Right renal cortex interstitium (tissue), 3 donors: ENCODE measurements around the gene APBA2. TPM values are rescaled to one million over a fixed set of nuclear protein-coding genes. Genes with fewer than 3 reads are reported as not detected.

Experiments
- DNase-seq, 3 donors: peaks; one replicate each; pipeline ENCODE4 v3.0.0-alpha.2; 2013; ENCODE audit warnings: low read depth in 3 of 3, low spot score in 2 of 3
- polyA plus RNA-seq, 3 donors: library from polyadenylated mRNA; unstranded; fragments of 120-200 nt; gene quantifications; one replicate each; pipeline ENCODE4 v1.2.1, GENCODE V29; 2013; ENCODE audit not compliant: insufficient read length in 3 of 3

APBA2 gene
- polyA plus RNA-seq, 3 donors = 10.8 to 12.0 (median 11.8) TPM

DNA sequence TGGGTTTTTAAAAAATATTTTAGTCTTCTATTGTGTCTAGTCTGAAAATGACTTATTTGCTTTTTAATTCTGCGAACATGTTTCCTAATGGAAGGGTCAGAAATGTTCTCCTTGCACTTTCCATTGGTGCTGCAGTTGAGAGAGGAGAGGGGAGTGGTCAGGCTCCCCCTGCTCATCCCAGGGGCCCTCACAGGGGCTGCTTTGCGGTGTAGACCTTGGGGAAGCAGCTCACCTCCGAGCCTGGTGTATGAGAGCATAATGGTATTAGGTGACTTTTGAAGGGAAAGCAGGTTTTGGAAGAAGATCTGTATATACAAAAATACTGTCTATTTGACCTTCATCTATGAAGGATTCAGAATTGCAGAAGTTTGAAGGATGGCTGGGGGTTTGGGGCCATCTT lies 28.3 kb downstream of the APBA2 start:
- no peak for DNase-seq

DNA sequence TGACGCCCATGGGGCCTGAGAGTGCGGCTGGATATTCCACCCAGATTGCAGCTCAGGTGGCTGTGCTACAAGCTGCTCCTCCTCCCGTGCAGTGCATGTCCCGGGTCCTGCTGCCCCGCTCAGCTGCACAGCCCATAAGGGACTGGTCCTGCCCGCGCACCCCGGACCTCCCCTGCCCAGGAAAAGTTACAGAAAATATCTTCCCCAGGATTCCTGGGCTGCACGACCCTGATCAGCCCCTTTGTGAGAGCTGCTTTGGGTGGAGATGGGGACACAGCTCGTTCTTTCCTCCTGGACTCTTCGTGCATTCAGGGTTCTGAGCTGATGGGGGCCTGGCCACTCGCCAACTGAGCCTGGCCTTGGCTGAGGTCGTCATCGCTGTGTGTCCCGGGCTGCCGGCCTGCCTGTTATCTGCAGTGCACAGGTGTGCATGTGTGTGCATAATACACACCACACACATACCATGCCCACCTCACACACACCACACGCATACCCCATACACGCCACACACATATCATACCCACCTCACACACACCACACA lies 28.8 kb downstream of the APBA2 start:
- DNase-seq = no peak

GRCh38 chr15:28915041-28915810 lies 29.5 kb downstream of the APBA2 start:
- no peak for DNase-seq

- no peak for DNase-seq
Measured at GRCh38 chr15:28915935-28916334, 30.2 kb downstream of the APBA2 start.

DNA sequence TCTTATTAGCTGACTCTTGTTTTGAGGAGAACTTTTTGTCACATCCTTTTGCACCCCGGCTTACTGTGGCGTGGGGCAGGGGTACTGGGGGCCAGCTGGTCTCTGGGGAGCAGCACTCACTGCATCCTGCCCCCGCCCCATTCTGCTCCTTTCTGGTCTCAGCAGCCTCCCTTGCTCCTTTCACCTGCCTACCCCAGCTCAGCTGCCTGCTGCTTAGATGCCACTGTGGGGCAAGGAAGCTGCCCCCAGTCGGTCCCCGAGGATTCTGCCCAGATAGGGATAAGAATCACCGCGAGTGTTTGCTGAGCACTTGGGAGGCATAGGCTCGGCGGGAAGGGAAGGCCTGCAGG lies 32.0 kb downstream of the APBA2 start:
- DNase-seq = no peak

- DNase-seq = no peak
Measured at GRCh38 chr15:28918141-28918983, 32.6 kb downstream of the APBA2 start.

DNA sequence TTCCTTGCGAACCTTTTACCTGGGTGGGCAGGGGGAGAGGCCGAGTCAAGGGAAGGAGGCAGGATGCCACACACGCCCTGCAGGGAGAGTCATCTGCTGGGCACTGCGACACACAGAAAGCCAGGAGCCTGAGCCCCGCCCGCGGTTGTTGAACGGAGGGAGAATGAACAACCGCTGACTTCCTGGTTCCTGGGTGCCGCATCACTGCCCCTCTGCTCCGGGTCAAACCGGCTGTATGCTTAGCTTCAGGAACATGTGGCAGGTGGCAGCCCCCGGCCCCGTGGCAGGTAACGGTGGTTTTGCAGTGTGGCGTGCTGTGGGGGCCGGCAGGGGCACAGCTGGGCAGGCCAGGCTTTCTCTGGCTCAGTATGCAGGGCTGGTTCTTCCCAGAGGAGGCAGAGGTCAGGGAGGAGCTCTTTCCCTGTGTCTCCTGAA lies 33.4 kb downstream of the APBA2 start:
- no peak for DNase-seq

DNA sequence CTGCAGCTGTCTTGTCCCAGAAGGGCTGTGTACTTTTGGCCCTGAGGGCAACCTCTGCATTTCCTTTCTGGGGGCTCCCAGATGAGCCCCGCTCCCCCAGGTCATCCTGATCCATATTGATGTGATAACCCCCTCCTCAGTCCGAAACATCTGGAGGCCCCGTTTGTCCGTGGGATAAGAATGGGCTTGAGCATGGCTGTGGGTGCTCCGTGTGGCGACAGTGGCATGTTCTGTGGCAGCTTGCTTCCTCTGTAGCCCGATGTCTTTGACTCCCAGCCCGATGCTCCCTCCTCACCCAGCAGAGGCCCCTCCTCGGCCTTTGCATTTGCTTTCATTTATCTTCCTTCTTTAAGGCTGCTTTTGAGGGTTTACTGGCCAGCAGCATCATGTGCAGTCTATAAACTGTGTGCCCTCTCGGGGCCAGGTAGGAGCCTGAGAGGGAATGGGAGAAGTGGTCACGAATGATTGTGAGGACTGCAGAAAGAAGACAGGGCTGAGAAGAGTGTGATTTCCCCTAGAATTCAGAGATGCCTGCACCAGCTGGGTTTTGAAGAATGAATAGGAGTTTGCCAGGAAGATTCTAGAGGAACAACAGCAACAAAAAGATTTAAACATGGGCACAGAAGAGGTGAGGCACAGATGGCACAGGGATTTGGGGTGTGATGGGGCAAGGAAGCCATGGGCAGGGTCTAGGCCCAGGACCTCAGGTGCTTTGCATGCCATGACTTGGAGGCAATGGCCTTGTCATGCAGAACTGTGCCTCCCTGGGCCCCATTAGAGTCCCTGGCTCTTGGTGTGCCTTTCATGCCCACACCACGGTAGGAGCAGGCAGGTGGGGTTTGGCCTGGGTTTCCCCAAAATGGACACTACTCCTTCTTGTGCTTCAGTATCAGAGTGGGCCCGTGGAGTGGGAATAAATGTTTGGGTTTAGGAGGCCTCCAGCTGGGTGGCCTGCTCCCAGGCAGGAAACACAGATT lies 34.2 kb downstream of the APBA2 start:
- no peak for DNase-seq

DNA sequence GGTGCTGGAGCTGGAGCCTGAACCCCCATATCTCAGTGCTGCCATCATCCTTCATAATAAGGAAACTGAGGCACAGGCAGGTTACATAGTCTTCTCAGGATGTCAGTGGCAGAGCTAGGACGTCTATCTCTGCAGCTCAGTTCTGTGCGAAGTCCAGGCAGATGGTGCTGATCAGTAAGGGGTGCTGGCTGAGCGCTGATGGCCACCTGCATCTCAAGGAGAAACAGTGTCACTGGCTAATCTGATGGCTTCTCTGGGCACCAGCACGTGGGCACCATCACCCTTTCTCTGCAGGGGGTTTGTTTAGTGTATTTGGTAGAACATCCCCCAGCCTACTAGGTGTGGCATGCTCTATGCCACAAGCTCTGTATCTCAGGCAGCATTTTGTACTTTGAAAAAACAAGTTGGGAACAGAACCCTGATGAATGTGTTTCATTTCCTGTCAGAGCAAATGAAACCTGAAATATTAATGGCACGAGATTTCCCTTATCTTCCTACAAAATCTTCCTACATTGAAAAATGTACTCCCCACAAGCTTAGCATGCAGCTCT lies 35.1 kb downstream of the APBA2 start:
- no peak for DNase-seq

DNA sequence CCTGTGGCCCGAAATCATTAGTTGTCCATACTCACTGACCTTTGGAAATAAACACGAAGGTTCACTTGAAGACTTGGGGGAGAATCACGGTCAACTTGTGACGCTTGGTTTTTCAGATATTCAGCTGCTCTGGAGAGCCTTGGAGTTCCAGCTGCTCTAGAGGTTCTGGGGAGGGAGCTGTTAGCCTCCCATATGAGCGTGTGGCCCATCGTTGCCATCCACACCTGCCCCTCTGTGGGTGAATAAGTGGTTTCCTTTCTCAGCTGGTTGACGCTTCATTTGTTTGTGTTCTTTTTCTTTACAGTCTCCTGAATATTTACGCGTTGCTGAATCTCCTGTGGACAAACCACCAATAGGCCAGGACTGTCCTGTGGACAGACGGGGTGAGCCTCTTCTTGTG lies 35.6 kb downstream of the APBA2 start:
- DNase-seq = no peak

DNA sequence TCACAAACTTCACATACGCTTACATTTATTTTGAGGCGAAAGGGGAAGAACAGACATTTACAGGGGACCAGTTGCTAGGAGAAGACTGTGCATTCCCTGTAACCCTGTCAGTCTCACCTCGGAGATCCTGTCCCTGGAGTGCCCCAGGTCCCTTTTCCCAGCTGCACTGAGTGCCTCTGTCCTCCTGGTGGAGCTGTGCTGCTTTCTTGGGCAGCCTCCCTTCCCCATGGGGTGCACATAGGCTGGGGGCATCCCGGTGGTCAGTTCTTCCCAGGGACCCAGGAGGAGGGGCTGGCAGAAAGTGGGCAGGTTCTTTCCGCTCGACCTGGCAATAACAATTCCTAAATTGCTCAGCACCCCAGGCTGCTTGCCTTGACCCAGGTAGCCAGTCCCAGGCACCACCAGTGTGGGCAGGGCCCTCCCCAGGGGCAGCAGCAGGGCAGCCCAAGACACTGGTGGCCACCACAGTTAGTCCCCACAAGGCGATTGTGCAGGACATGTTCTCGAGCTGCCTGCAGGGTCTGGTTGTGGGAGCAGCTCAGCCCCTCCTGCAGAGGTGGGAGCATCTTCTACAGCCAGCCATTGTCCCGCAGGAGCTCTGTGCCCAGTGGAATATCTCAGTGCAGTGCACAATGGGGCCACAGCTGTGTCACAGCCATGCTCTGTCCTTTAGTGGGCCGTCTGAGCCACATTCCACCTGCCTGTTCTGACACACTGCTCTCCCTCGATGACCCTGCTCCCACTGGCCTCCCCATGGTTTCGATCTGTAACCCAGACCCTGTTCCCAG lies 36.3 kb downstream of the APBA2 start:
- DNase-seq = no peak

- no peak for DNase-seq
Measured at GRCh38 chr15:28922707-28923012, 36.9 kb downstream of the APBA2 start.

DNA sequence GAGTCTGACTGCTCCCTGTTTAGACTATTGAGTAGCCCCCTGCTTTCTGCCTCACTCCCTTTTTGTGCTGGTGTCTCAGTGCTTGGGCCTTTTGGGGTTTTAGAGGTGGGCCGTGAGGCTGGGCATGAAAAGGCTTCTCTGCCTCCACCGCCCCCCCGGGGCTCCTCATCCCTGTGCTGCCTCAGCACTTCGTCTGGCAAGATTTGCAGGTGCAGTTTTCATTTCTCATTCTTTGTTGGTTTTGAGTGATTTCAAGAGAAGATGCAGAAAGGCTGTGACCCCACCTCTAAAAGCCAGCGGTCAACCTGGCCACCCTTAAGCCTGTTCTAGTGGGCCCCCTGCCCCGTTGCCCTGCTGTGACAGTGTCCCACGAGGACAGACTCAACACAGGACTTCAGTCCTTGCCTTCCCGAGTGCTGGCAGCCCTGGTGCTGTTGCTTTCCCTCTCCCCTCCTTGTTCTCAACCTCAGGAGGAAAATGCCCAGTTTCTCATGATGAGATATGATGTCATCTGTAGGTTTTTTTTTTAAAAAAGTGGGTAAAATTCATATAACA lies 38.0 kb downstream of the APBA2 start:
- DNase-seq = no peak

DNA sequence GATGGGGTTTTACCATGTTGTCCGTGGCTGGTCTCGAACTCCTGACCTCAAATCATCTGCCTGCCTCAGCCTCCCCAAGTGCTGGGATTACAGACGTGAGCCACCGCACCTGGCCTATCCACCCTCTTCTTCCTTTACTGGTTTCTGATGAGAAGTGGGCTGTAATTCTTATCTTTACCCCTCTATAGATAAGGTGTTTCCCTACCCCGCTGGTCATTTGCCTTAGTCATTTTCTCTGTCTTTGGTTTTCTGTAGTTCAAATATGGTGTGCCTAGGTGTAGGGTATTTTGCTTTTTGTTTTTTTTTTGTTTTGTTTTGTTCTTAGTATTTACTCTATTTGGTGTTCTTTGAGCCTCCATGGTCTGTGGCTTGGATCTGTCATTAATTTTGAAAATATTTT lies 41.3 kb downstream of the APBA2 start:
- no peak for DNase-seq

- DNase-seq = no peak
Measured at GRCh38 chr15:28929200-28929599, 43.4 kb downstream of the APBA2 start.

DNA sequence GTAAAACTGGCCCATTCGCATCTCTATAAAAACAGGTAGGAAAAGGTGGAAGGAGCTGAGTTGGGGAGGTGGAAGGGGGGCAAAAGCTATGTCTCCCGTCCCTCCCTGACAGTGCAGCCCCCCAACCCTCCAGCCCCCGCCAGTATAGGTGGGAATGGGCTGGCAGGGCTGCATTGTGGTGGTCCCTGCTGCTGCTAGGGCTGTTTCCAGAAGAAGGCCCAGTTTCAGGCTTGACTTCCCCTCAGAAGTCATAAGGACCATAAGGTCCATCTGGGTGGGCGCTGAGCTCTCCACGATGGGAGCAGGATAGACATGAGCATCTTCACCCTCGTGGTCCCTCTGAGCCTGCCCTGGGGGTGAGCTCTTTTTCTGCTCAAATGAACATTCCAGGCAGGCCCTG lies 44.2 kb downstream of the APBA2 start:
- DNase-seq = no peak

- no peak for DNase-seq
Measured at GRCh38 chr15:28930476-28931291, 44.9 kb downstream of the APBA2 start.

DNA sequence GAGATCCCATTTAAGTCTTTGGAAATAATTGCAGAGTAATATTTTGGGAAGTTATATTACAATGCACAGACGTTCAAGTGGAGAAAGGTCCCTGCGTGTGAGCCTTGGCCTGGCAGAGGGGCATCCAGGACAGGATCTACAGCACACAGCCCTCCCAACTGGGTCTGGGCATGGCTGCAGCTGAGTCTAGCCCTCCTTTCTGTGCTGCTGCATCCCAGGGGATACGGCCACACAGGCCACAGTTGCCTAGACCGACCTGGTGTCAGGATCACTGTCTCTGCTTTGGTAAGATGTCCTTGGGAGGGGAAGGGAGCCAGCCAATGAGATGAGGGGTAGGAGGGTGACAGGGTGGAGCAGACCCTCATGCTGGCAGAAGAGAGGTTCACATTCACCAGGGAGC lies 46.1 kb downstream of the APBA2 start:
- no peak for DNase-seq

GRCh38 chr15:28932361-28932760 lies 46.6 kb downstream of the APBA2 start:
- no peak for DNase-seq
